SK-N-SH (cell line): ENCODE data around the gene CNGA2. TPM values are rescaled to one million over a fixed set of nuclear protein-coding genes. Genes with fewer than 3 reads are reported as not detected.

ENCODE experiments used
- CTCF ChIA-PET: fragments of 300-600, 350-600 bp; formaldehyde crosslinking; extraction: SDS; loops from one replicate; lab custom pipeline; 2021; lab: Yijun Ruan, JAX
- POLR2A ChIA-PET: fragments of 350-600 bp; sonication (Branson Sonifier 250); formaldehyde crosslinking; extraction: SDS; loops from one replicate; lab custom pipeline; 2020; ENCODE audit warnings: antibody characterized with exemption, inconsistent platforms; lab: Yijun Ruan, JAX
- DNase-seq: peaks from one replicate; pipeline ENCODE4 v3.0.0; 2012
- H2AFZ ChIP-seq: fragments of 200-600 bp; sonication (generic); 2 replicates; pipeline ENCODE4 v1.8.1; 2016; ENCODE audit warnings: antibody characterized with exemption, mild to moderate bottlenecking, low read depth
- H3F3A ChIP-seq: fragments of 200-600 bp; sonication (generic); replicated peaks from 2 replicates; pipeline ENCODE3; 2016; ENCODE audit warnings: antibody characterized with exemption, mild to moderate bottlenecking; ENCODE audit not compliant: insufficient read depth
- H3K27ac ChIP-seq, 2 experiments: fragments of 200-500 bp in 1 of 2; fragments of 200-600 bp in 1 of 2; sonication (Bioruptor generic) in 1 of 2; sonication (generic), shearing (Covaris generic) in 1 of 2; 2 replicates each; pipeline versions ENCODE4 v1.5.1 to v1.6.1; 2014 to 2016; ENCODE audit warnings: low read depth in 2 of 2, inconsistent platforms in 1 of 2, low read length in 1 of 2, mild to moderate bottlenecking in 1 of 2, mixed read lengths in 1 of 2
- H3K27me3 ChIP-seq: fragments of 200-600 bp; sonication (generic), shearing (Covaris generic); 2 replicates; pipeline ENCODE4 v1.6.1; 2016; ENCODE audit warnings: mixed run types; ENCODE audit not compliant: insufficient read depth
- H3K36me3 ChIP-seq, 2 experiments: fragments of 200-500 bp in 1 of 2; fragments of 200-600 bp in 1 of 2; sonication (Bioruptor generic) in 1 of 2; sonication (generic) in 1 of 2; replicated peaks in 1 of 2; 2 replicates each; pipeline versions ENCODE3 to v1.5.1; 2014 to 2016; ENCODE audit warnings: low read length in 1 of 2, mild to moderate bottlenecking in 1 of 2; ENCODE audit not compliant: insufficient read depth in 2 of 2, control insufficient read depth in 1 of 2
- H3K4me1 ChIP-seq, 2 experiments: fragments of 200-500 bp in 1 of 2; fragments of 200-600 bp in 1 of 2; sonication (Bioruptor generic) in 1 of 2; sonication (generic), shearing (Covaris generic) in 1 of 2; 2 replicates each; pipeline versions ENCODE4 v1.5.1 to v1.6.1; 2014 to 2016; ENCODE audit warnings: low read depth in 1 of 2, low read length in 1 of 2, mixed run types in 1 of 2; ENCODE audit not compliant: insufficient read depth in 2 of 2, control insufficient read depth in 1 of 2
- H3K4me2 ChIP-seq: fragments of 200-600 bp; sonication (generic), shearing (Covaris generic); 2 replicates; pipeline ENCODE4 v1.6.1; 2017; ENCODE audit warnings: mixed run types
- H3K4me3 ChIP-seq, 2 experiments: fragments of 200-500 bp in 1 of 2; fragments of 200-600 bp in 1 of 2; sonication (Bioruptor generic) in 1 of 2; sonication (generic), shearing (Covaris generic) in 1 of 2; 2 replicates each; pipeline versions ENCODE4 v1.5.1 to v1.8.1; 2014 to 2016; ENCODE audit warnings: low read depth in 2 of 2, inconsistent platforms in 1 of 2, low read length in 1 of 2, mild to moderate bottlenecking in 1 of 2, mixed read lengths in 1 of 2, moderate library complexity in 1 of 2
- H3K79me2 ChIP-seq: fragments of 200-600 bp; sonication (generic); 2 replicates; pipeline ENCODE4 v1.8.1; 2017; ENCODE audit warnings: mild to moderate bottlenecking; ENCODE audit not compliant: insufficient read depth
- H3K9ac ChIP-seq: fragments of 200-600 bp; sonication (generic); 2 replicates; pipeline ENCODE4 v1.6.1; 2017; ENCODE audit warnings: mixed run types
- H3K9me2 ChIP-seq: fragments of 200-600 bp; sonication (generic); 2 replicates; pipeline ENCODE4 v1.6.1; 2017; ENCODE audit warnings: mixed run types
- H3K9me3 ChIP-seq: fragments of 200-600 bp; sonication (generic); 2 replicates; pipeline ENCODE4 v1.6.1; 2017; ENCODE audit warnings: mixed run types, mild to moderate bottlenecking, moderate library complexity
- H4K20me1 ChIP-seq: fragments of 200-600 bp; sonication (generic); 2 replicates; pipeline ENCODE4 v1.6.1; 2017; ENCODE audit warnings: mild to moderate bottlenecking, mixed run types; ENCODE audit not compliant: insufficient read depth
- CTCF ChIP-seq: fragments of 200-600 bp; sonication (generic); IDR thresholded peaks from 2 replicates; pipeline ENCODE4 v1.6.1; 2017; ENCODE audit warnings: antibody characterized with exemption, mild to moderate bottlenecking, moderate library complexity
- ELF1 ChIP-seq: IDR thresholded peaks from 2 replicates; pipeline ENCODE4 v1.4.0; 2012
- EP300 ChIP-seq, 2 experiments: IDR thresholded peaks; 2 replicates each; pipeline versions ENCODE4 v1.4.0 to v1.6.1; 2012; ENCODE audit warnings: borderline replicate concordance in 1 of 2, low read depth in 1 of 2, low read length in 1 of 2
- FOXJ3 ChIP-seq: sonication (generic); formaldehyde crosslinking; IDR thresholded peaks from 2 replicates; pipeline ENCODE4 v1.5.1; 2020; ENCODE audit warnings: mild to moderate bottlenecking, missing genetic modification reagents
- IRF3 ChIP-seq: fragments of 150-350 bp; IDR thresholded peaks from 2 replicates; pipeline ENCODE4 v1.6.1; 2016; ENCODE audit warnings: mild to moderate bottlenecking, low read depth, low read length
- JUND ChIP-seq: IDR thresholded peaks from 2 replicates; pipeline ENCODE4 v1.4.0; 2012
- MAX ChIP-seq: IDR thresholded peaks from 2 replicates; pipeline ENCODE4 v1.4.0; 2012; ENCODE audit warnings: low read depth
- MEF2A ChIP-seq: IDR thresholded peaks from 2 replicates; pipeline ENCODE4 v1.4.0; 2012; ENCODE audit warnings: low read depth, borderline replicate concordance
- NFIC ChIP-seq: IDR thresholded peaks from 2 replicates; pipeline ENCODE4 v1.4.0; 2012; ENCODE audit warnings: borderline replicate concordance
- NRF1 ChIP-seq: IDR thresholded peaks from 2 replicates; pipeline ENCODE4 v1.6.1; 2012; ENCODE audit warnings: low read depth, mild to moderate bottlenecking, low read length
- RAD21 ChIP-seq: IDR thresholded peaks from 2 replicates; pipeline ENCODE4 v1.6.1; 2012; ENCODE audit warnings: mild to moderate bottlenecking, low read length
- RCOR1 ChIP-seq: fragments of 150-350 bp; IDR thresholded peaks from 2 replicates; pipeline ENCODE4 v1.6.1; 2017; ENCODE audit warnings: antibody characterized with exemption, low read length
- REST ChIP-seq: IDR thresholded peaks from 2 replicates; pipeline ENCODE4 v1.6.1; 2012; ENCODE audit warnings: mild to moderate bottlenecking, low read depth, low read length, moderate library complexity
- RXRA ChIP-seq: IDR thresholded peaks from 2 replicates; pipeline ENCODE4 v1.4.0; 2012; ENCODE audit warnings: low read depth, mild to moderate bottlenecking, borderline replicate concordance
- TAF1 ChIP-seq: IDR thresholded peaks from 2 replicates; pipeline ENCODE4 v1.6.1; 2012; ENCODE audit warnings: low read depth, mild to moderate bottlenecking, low read length, moderate library complexity, borderline replicate concordance
- TEAD4 ChIP-seq: IDR thresholded peaks from 2 replicates; pipeline ENCODE4 v1.4.0; 2012; ENCODE audit warnings: mild to moderate bottlenecking, borderline replicate concordance; ENCODE audit not compliant: insufficient read depth
- USF2 ChIP-seq: fragments of 150-350 bp; IDR thresholded peaks from 2 replicates; pipeline ENCODE4 v1.6.1; 2017; ENCODE audit warnings: antibody characterized with exemption, low read length, low read depth, borderline replicate concordance
- YY1 ChIP-seq: IDR thresholded peaks from 2 replicates; pipeline ENCODE4 v1.4.0; 2012; ENCODE audit warnings: low read depth, mild to moderate bottlenecking
- WGBS: methylation state at CpG from one replicate; pipeline ENCODE4 v1.1.6; 2017; ENCODE audit warnings: low lambda C conversion rate; 5-methylcytosine and 5-hydroxymethylcytosine counted together
- polyA plus RNA-seq, 3 experiments: library from polyadenylated mRNA; depleted of rRNA; stranded (reverse); fragments of >200 nt; gene quantifications; 2 replicates each; pipeline ENCODE4 v1.2.3, GENCODE V29; 2012

CNGA2 gene
- polyA plus RNA-seq, 1 of the 3 experiments (the other 2 are of a cell fraction): not detected

GRCh38 chrX:151752847-151753246, 18.3 kb downstream of the CNGA2 start:
- Histone ChIP-seq H3K27me3 (peaks cover 36% of the 10 kb centered on the region; the same call in 1 of the 2 replicates), H3K4me3 (no peak overlapping the region), H3K27ac (no peak overlapping the region), H3K9ac (no peak overlapping the region), H3K36me3 (no peaks in the 10 kb centered on the region), H3K9me2 (no peaks in the 10 kb centered on the region), H3K4me1 (no peaks in the 10 kb centered on the region), H3K9me3 (no peaks in the 10 kb centered on the region), H3F3A (no peaks in the 10 kb centered on the region), H2AFZ (no peak overlapping the region), H3K4me2 (no peak overlapping the region), H4K20me1 (no peaks in the 10 kb centered on the region), H3K79me2 (no peaks in the 10 kb centered on the region)
- 3% methylated on average over 5 of the region's 5 CpGs for WGBS
- CTCF ChIA-PET: interaction anchor here (0.6 to 5.2 kb wide), 20 partner anchors 9 to 1069 kb away, joined by 3 to 55 read pairs (median 4); no protein-coding TSS in a partner anchor
- POLR2A ChIA-PET: no interaction called here
- TF ChIP-seq MAX: no peak
- DNase-seq: no peak

- no peak overlapping the region for H3K9ac ChIP-seq
- H2AFZ ChIP-seq: peak overlapping the region; percentile 47
- WGBS: 2% methylated on average over 10 of the region's 22 CpGs
- H3K4me3 ChIP-seq: peak overlapping the region in 1 of 2 experiments; percentile 13; a peak in 1 of 4 replicates
- no peak overlapping the region for H3K27ac ChIP-seq
- CTCF ChIA-PET: interaction anchor here (0.6 to 5.2 kb wide), 23 partner anchors 9 to 1068 kb away, joined by 3 to 55 read pairs (median 4); no protein-coding TSS in a partner anchor
- no peaks in the 10 kb centered on the region for H3K9me3 ChIP-seq
- peaks cover 35% of the 10 kb centered on the region; the same call in 1 of the 2 replicates for H3K27me3 ChIP-seq
- no peaks in the 10 kb centered on the region for H3K9me2 ChIP-seq
- peak; percentile 64 for DNase-seq
- no peaks in the 10 kb centered on the region for H3F3A ChIP-seq
- H3K4me2 ChIP-seq: peak overlapping the region; percentile 53; the same call in 1 of the 2 replicates
- no peaks in the 10 kb centered on the region for H3K36me3 ChIP-seq
- H3K4me1 ChIP-seq: no peaks in the 10 kb centered on the region
- H3K79me2 ChIP-seq: no peaks in the 10 kb centered on the region
- POLR2A ChIA-PET: no interaction called here
- no peaks in the 10 kb centered on the region for H4K20me1 ChIP-seq
- TF ChIP-seq RCOR1 (no peak), MEF2A (no peak), ELF1 (no peak), FOXJ3 (no peak), MAX (no peak), NFIC (0 out of 2 replicates have a peak, but pooled peaks have one; percentile 24), CTCF (peak; percentile 86), USF2 (no peak), REST (peak; percentile 88), RXRA (no peak), NRF1 (no peak), IRF3 (no peak), TAF1 (no peak), RAD21 (peak; percentile 74), YY1 (no peak), JUND (no peak), EP300 (IDR thresholded peaks at IDR 0.05; ENCODE audit: borderline replicate concordance in 1 of 2, low read depth in 1 of 2, low read length in 1 of 2) (no peak), TEAD4 (no peak)
Measured at GRCh38 chrX:151753313-151754046, 18.9 kb downstream of the CNGA2 start.
